ENCODE data around the gene NTSR1. TPM values are rescaled to one million over a fixed set of nuclear protein-coding genes. Genes with fewer than 3 reads are reported as not detected.

NTSR1 gene
- total and polyA plus RNA-seq, 7 donors: 0.01 to 0.08 (median 0.05) TPM; not detected in 3

DNA sequence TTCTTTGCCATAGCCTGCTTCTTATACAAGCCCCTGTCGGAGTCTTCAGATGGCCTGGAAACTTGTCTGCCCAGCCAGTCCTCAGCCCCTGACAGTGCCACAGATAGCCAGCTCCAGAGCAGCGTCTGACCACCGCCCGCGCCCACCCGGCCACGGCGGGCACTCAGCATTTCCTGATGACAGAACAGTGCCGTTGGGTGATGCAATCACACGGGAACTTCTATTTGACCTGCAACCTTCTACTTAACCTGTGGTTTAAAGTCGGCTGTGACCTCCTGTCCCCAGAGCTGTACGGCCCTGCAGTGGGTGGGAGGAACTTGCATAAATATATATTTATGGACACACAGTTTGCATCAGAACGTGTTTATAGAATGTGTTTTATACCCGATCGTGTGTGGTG, 36.9 kb upstream of the NTSR1 start:
- Histone ChIP-seq H3K27me3 (ENCODE audit: insufficient read depth in 3 of 3, low read length in 2 of 3) (peaks cover 0 to 19% (median 2%) of the 10 kb centered on the region in 3 donors), H3K9me3 (no peaks in the 10 kb centered on the region), H3K36me3 (ENCODE audit: insufficient read depth in 1 of 2, low read depth in 1 of 2) (no peaks in the 10 kb centered on the region), H3K4me3 (no peak overlapping the region), H3K27ac (no peak overlapping the region), H3K4me1 (no peaks in the 10 kb centered on the region)
- TF ChIP-seq, protein P1, sequence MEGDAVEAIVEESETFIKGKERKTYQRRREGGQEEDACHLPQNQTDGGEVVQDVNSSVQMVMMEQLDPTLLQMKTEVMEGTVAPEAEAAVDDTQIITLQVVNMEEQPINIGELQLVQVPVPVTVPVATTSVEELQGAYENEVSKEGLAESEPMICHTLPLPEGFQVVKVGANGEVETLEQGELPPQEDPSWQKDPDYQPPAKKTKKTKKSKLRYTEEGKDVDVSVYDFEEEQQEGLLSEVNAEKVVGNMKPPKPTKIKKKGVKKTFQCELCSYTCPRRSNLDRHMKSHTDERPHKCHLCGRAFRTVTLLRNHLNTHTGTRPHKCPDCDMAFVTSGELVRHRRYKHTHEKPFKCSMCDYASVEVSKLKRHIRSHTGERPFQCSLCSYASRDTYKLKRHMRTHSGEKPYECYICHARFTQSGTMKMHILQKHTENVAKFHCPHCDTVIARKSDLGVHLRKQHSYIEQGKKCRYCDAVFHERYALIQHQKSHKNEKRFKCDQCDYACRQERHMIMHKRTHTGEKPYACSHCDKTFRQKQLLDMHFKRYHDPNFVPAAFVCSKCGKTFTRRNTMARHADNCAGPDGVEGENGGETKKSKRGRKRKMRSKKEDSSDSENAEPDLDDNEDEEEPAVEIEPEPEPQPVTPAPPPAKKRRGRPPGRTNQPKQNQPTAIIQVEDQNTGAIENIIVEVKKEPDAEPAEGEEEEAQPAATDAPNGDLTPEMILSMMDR (IDR thresholded peaks at IDR 0.05): no peak
- WGBS, 3 donors: 87 to 90% (median 90%) methylated on average over 15 of the region's 15 CpGs
- no peak for DNase-seq
- intact Hi-C loops (cut with DNase I): no loop called here
- no peak for ATAC-seq

DNA sequence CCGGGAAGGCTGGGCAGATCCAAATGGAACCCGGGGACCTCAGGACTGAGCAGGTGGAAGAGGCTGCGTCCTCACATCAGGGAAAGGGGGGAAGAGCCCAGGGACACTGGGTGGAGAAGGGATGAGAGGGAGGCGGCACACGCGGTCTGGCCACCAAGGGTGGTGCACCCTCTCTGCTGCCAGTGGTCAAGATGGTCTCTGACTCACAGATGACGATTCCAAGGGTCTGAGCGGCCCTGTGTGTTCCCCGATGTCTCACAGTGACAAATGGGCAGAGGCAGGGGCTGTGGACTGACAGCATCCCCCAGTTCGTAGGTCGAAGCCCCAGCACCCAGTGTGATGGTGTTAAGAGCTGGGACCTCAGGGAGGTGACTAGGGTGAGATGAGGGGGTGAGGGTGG, 34.3 kb upstream of the NTSR1 start:
- Histone ChIP-seq H3K27ac (no peak overlapping the region), H3K4me1 (no peaks in the 10 kb centered on the region), H3K27me3 (ENCODE audit: insufficient read depth in 3 of 3, low read length in 2 of 3) (peaks cover 0 to 19% (median 2%) of the 10 kb centered on the region in 3 donors), H3K9me3 (no peaks in the 10 kb centered on the region), H3K36me3 (ENCODE audit: insufficient read depth in 1 of 2, low read depth in 1 of 2) (no peaks in the 10 kb centered on the region), H3K4me3 (no peak overlapping the region)
- DNase-seq (no peak), ATAC-seq (peak in 1 of 4 donors; percentile 7)
- intact Hi-C loops (cut with DNase I): no loop called here
- 84 to 85% (median 84%) methylated on average over 11 of the region's 11 CpGs for WGBS, 3 donors
- TF ChIP-seq, protein P1 (IDR thresholded peaks at IDR 0.05): no peak

DNA sequence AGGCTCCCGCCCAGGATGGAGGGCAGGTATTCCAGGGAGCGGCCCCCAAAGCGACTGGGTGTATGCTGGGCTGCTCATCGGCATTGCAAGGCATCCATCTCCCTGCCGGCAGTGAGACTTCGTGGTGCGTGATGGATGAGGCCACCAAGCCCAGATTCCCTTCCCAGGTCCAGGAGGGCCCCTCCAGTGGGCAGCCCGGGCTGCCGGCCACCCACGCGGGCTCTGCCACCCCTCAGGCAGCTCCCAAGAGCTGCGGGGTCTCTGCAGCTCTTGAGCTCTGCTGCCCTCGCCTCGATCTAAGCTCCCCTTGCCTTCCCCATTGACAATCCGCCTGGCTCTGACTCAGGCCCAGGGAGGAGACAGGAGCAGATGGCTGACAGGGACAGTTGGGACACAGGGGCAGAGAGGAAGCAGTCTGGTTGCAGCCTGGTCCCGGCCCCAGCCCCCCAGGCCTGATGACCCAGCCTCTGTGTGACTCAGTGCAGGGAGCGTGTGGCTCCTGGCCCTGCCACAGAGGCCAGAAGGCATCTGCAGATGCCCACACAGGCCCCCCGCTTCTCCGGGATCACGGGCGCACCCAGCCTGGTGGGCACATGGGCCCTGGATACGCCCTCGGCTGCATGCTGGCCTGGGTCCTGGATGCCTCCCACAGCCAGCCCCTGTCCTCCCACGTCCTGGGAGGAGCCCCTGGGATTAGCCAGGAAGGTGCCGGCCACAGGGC, 33.3 kb upstream of the NTSR1 start:
- no peak for DNase-seq
- WGBS, 3 donors: 40 to 48% (median 44%) methylated on average over 25 of the region's 25 CpGs
- Histone ChIP-seq H3K27me3 (ENCODE audit: insufficient read depth in 3 of 3, low read length in 2 of 3) (peaks cover 0 to 19% (median 2%) of the 10 kb centered on the region in 3 donors), H3K4me1 (no peaks in the 10 kb centered on the region), H3K27ac (no peak overlapping the region), H3K9me3 (peaks cover 8% of the 10 kb centered on the region), H3K4me3 (no peak overlapping the region), H3K36me3 (ENCODE audit: insufficient read depth in 1 of 2, low read depth in 1 of 2) (no peaks in the 10 kb centered on the region)
- intact Hi-C loops (cut with DNase I): no loop called here
- TF ChIP-seq, protein P1 (IDR thresholded peaks at IDR 0.05): no peak
- peak in 3 of 4 donors; percentile 17 to 53 (median 41) for ATAC-seq

DNA sequence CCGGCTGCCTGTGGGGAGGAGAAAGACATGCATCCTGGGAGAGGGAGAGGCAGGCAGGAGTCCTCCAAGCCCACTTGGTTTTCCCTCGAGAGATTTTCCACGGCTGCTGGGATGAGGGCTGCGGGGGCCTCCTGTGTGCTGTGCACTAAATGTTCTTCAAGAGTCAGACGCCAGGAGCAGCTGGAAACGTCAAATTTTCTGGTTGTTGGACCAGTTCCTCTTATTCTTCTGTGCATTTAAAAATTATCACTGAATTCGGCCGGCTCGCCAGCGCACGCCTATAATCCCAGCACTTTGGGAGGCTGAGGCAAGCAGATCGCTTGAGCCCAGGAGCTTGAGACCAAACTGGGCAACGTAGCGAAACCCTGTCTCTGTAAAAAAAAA, 32.8 kb upstream of the NTSR1 start:
- ATAC-seq (no peak), DNase-seq (no peak)
- Histone ChIP-seq H3K4me1 (no peaks in the 10 kb centered on the region), H3K36me3 (ENCODE audit: insufficient read depth in 1 of 2, low read depth in 1 of 2) (no peaks in the 10 kb centered on the region), H3K27ac (no peak overlapping the region), H3K9me3 (peaks cover 8% of the 10 kb centered on the region), H3K27me3 (ENCODE audit: insufficient read depth in 3 of 3, low read length in 2 of 3) (peaks cover 0 to 19% (median 2%) of the 10 kb centered on the region in 3 donors), H3K4me3 (no peak overlapping the region)
- intact Hi-C loops (cut with DNase I): no loop called here
- WGBS, 3 donors: 26 to 46% (median 27%) methylated on average over 14 of the region's 14 CpGs
- TF ChIP-seq, protein P1 (IDR thresholded peaks at IDR 0.05): no peak

DNA sequence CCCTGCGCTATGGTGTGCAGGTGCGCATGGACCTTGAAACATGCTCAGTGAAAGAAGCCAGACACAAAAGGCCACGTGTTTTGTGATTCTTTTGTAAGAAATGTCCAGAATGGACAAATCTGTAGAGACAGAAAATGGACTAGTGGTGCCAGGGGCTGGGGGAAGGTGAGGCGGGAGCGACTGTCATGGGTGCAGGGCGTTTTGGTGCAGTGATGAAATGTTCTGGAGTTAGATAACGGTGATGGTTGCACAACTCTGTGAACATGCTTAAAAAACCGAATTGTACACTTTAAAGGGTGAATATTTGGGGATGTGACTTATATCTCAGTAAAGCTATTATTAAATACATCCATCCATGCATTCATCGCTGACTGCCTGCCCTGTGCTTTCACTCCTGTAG, 31.7 kb upstream of the NTSR1 start:
- WGBS, 3 donors: 88 to 93% (median 91%) methylated on average over 9 of the region's 9 CpGs
- no peak overlapping the region for H3K4me3 ChIP-seq
- H3K27me3 ChIP-seq (ENCODE audit: insufficient read depth in 3 of 3, low read length in 2 of 3): peaks cover 0 to 22% (median 2%) of the 10 kb centered on the region in 3 donors
- no peaks in the 10 kb centered on the region for H3K4me1 ChIP-seq
- H3K27ac ChIP-seq: no peak overlapping the region
- no peaks in the 10 kb centered on the region for H3K36me3 ChIP-seq (ENCODE audit: insufficient read depth in 1 of 2, low read depth in 1 of 2)
- intact Hi-C loops (cut with DNase I): no loop called here
- H3K9me3 ChIP-seq: peaks cover 8% of the 10 kb centered on the region
- TF ChIP-seq, protein P1 (IDR thresholded peaks at IDR 0.05): no peak
- no peak for DNase-seq
- ATAC-seq: no peak
